BLaER1 treated with 17β-estradiol and CSF1 and Interleukin-3, amounts not matched to agents 10 nM and 100 nM (cell line): ENCODE data around the gene C2CD2.
"Not testable (repeated sequence)": the region's sequence is repeated elsewhere in the genome, so short reads cannot be mapped to it uniquely, and the experiment has no call there.

ENCODE experiments used
- H3K27ac ChIP-seq, 11 experiments: shearing (Covaris generic); formaldehyde crosslinking; 2 replicates each; pipeline ENCODE4 v1.8.1; 2022
- H3K27me3 ChIP-seq, 11 experiments: shearing (Covaris generic); formaldehyde crosslinking; 2 replicates each; pipeline ENCODE4 v1.8.1; 2022
- H3K36me3 ChIP-seq, 11 experiments: shearing (Covaris generic); formaldehyde crosslinking; 2 replicates each; pipeline ENCODE4 v1.8.1; 2022
- H3K4me1 ChIP-seq, 10 experiments: shearing (Covaris generic); formaldehyde crosslinking; 2 replicates each; pipeline ENCODE4 v1.8.1; 2022
- H3K4me2 ChIP-seq, 11 experiments: shearing (Covaris generic); formaldehyde crosslinking; 2 replicates each; pipeline ENCODE4 v1.8.1; 2022
- H3K4me3 ChIP-seq, 10 experiments: shearing (Covaris generic); formaldehyde crosslinking; 2 replicates each; pipeline ENCODE4 v1.8.1; 2022
- H3K9ac ChIP-seq, 11 experiments: shearing (Covaris generic); formaldehyde crosslinking; 2 replicates each; pipeline ENCODE4 v1.8.1; 2022
- H3K9me3 ChIP-seq, 11 experiments: shearing (Covaris generic); formaldehyde crosslinking; replicated peaks in 1 of 11; 2 replicates each; pipeline ENCODE4 v1.8.1; 2022
- H4K20me1 ChIP-seq, 11 experiments: shearing (Covaris generic); formaldehyde crosslinking; 2 replicates each; pipeline ENCODE4 v1.8.1; 2022
- Cebpa-rat ChIP-seq, 11 experiments: shearing (Covaris generic); IDR thresholded peaks; 2 replicates each; pipeline ENCODE4 v1.8.1; 2022

Gene C2CD2

DNA sequence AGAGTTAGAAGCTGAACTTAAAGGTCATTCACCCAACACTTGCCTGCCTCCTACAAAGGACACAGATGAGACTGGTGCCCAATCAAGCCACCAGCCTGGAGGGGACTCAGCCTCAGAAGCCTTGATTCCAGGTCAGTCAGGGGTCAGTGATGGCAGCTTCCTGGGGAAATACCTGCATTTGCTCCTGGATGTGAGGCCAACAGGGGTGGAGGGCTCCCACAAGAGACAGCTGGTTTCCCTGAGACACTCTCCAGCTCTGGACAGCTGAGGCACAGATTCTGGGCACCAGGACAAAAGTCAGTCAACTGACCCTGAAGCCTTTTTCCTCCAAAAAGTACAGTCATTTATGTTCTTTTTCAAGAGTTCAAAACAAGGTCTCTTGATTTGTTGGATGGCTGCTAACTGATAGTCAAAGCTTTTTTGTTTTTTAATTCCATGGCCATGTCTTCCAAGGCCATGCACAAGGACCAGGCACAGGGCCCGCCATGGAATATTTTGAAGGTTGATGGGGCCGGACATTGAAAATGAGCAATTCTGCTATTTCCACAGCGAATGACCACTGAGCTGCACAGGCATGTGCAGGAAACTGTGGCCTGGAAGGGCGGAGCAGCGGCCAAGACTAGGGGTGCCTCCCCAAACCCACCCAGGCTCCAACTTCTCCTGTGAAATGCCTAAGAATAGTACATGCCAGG is 1.8 kb downstream of the C2CD2 start:
- Histone ChIP-seq H3K9me3 (peaks cover 0 to 6% (median 0%) of the 10 kb centered on the region in 11 experiments; a peak in 2 of 22 replicates), H3K4me2 (peak overlapping the region; percentile 96 to 99 (median 99)), H3K36me3 (peaks cover 0 to 16% (median 7%) of the 10 kb centered on the region in 11 experiments; a peak in 10 of 22 replicates), H3K27ac (no peak overlapping the region), H3K4me1 (peaks cover 39 to 64% (median 59%) of the 10 kb centered on the region in 10 experiments), H3K27me3 (peaks cover 0 to 8% (median 0%) of the 10 kb centered on the region in 11 experiments; a peak in 4 of 22 replicates), H4K20me1 (peaks cover 0 to 25% (median 6%) of the 10 kb centered on the region in 11 experiments; a peak in 10 of 22 replicates), H3K9ac (peak overlapping the region in 3 of 11 experiments; percentile 84 to 90 (median 85); a peak in 1 of 22 replicates), H3K4me3 (peak overlapping the region in 8 of 10 experiments; percentile 72 to 85 (median 76); a peak in 13 of 20 replicates)
- no peak for TF ChIP-seq Cebpa-rat (IDR thresholded peaks at IDR 0.05)

DNA sequence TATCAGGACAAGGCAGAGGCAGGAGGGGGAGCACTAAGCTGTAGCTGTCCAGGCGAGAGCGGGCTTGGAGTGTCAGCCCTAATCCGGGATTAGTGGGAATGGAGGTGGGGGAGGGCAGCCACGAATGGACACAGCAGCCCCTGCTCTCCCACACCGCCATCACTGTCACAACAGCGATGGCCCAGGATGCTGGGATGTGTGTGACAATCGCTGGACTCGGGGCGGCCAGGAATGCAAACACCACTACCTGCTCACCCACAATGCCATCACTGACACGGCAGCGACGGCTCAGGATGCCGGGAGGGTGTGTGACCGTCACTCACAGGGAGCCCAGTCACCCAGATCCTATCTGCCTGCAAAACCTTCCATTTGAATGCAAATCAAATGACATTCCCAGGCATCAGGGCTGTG is 2.9 kb downstream of the C2CD2 start:
- TF ChIP-seq Cebpa-rat (IDR thresholded peaks at IDR 0.05): no peak
- Histone ChIP-seq H3K4me2 (no peak overlapping the region), H3K27me3 (peaks cover 0 to 8% (median 0%) of the 10 kb centered on the region in 11 experiments; a peak in 4 of 22 replicates), H3K27ac (no peak overlapping the region), H3K4me3 (no peak overlapping the region), H3K36me3 (peaks cover 0 to 16% (median 7%) of the 10 kb centered on the region in 11 experiments; a peak in 10 of 22 replicates), H3K4me1 (peaks cover 39 to 59% (median 54%) of the 10 kb centered on the region in 10 experiments), H3K9me3 (peaks cover 0 to 6% (median 0%) of the 10 kb centered on the region in 11 experiments; a peak in 2 of 22 replicates), H3K9ac (no peak overlapping the region), H4K20me1 (peaks cover 0 to 29% (median 6%) of the 10 kb centered on the region in 11 experiments; a peak in 10 of 22 replicates)

DNA sequence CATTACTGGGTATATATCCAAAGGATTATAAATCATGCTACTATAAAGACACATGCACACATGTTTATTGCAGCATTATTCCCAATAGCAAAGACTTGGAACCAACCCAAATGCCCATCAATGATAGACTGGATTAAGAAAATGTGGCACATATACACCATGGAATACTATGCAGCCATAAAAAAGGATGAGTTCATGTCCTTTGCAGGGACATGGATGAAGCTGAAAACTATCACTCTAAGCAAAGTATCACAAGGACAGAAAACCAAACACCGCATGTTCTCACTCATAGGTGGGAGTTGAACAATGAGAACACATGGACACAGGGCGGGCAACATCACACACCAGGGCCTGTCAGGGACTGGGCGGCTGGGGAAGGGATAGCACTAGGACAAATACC is 4.2 kb downstream of the C2CD2 start:
- Histone ChIP-seq H3K9me3 (peaks cover 0 to 15% (median 6%) of the 10 kb centered on the region in 11 experiments; a peak in 11 of 22 replicates), H4K20me1 (peaks cover 0 to 30% (median 6%) of the 10 kb centered on the region in 11 experiments; a peak in 10 of 22 replicates), H3K36me3 (peaks cover 0 to 20% (median 12%) of the 10 kb centered on the region in 11 experiments; a peak in 11 of 22 replicates), H3K4me1 (peaks cover 32 to 52% (median 47%) of the 10 kb centered on the region in 10 experiments)
- not testable (repeated sequence) for H3K9ac ChIP-seq, H3K27ac ChIP-seq, H3K4me3 ChIP-seq, H3K27me3 ChIP-seq, H3K4me2 ChIP-seq

DNA sequence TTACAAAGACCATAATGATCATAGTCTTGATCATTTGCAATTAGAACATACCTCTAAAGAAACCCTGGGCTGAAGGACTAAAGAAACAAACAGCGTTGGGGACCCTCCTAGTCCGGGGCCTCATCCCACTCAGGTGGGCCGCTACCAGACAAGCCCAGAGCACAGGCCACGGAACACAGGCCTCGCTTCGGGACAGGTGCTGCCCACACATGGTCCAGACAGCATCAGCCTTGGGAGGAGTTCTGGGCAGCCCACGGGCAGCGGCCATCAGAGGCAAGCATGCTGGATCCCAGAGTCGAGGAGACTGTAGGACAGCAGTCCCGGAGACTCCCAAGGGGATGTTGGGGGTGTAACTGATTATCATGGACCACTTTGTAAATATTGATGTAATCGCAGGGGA is 4.9 kb downstream of the C2CD2 start:
- Histone ChIP-seq H3K9ac (no peak overlapping the region), H3K4me2 (no peak overlapping the region), H3K36me3 (peaks cover 0 to 22% (median 12%) of the 10 kb centered on the region in 11 experiments; a peak in 11 of 22 replicates), H3K9me3 (peaks cover 0 to 17% (median 6%) of the 10 kb centered on the region in 11 experiments; a peak in 11 of 22 replicates), H3K27ac (no peak overlapping the region), H4K20me1 (peaks cover 0 to 30% (median 7%) of the 10 kb centered on the region in 11 experiments; a peak in 11 of 22 replicates), H3K27me3 (peaks cover 0 to 8% (median 0%) of the 10 kb centered on the region in 11 experiments; a peak in 4 of 22 replicates), H3K4me1 (peaks cover 25 to 48% (median 41%) of the 10 kb centered on the region in 10 experiments), H3K4me3 (no peak overlapping the region)
- TF ChIP-seq Cebpa-rat (IDR thresholded peaks at IDR 0.05): no peak

DNA sequence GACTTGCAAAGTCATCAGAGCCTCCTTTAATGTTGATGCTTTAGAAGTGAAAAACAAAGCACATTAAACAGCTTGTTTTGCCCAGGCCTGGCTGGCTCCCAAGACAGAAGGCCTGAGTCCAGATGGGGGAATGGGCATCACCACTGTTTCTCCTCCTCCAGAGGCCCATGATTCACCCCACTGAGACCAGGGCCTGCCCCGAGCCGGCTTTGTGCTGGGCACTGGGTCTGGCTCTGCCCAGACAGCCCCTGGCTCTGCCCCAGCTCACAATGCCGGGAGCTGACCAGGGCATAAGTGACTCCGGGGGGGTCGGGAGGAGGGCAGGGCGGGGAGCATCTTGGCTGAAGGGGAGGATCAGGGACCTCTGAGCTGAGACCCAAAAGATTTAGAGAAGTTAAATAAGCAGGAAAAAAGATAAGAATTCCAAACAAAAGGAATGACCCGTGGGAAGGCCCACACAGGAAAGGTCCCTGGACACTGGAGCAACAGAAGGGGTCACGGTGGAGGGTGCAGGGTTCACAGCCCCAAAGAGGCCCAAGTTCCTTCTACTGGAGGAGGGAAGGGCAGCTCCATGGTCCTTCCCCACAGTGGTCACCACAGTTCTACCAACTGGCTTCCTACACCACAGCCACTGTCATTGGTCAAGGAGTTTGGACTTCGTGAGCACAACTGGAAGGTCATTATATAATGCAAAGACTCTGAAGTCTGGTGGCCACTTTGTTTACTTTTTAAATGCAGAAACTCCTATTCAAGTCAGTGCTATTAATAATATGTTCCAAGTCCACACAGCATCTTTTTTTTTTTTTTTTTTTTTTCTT is 5.5 kb downstream of the C2CD2 start:
- Histone ChIP-seq H3K27me3 (peaks cover 0 to 5% (median 0%) of the 10 kb centered on the region in 11 experiments; a peak in 4 of 22 replicates), H3K9ac (no peak overlapping the region), H3K9me3 (peaks cover 0 to 17% (median 6%) of the 10 kb centered on the region in 11 experiments; a peak in 11 of 22 replicates), H4K20me1 (peaks cover 0 to 32% (median 12%) of the 10 kb centered on the region in 11 experiments; a peak in 11 of 22 replicates), H3K4me2 (peak overlapping the region in 6 of 11 experiments; percentile 13 to 64 (median 14); a peak in 8 of 22 replicates), H3K36me3 (peaks cover 0 to 22% (median 12%) of the 10 kb centered on the region in 11 experiments; a peak in 11 of 22 replicates), H3K4me1 (peaks cover 28 to 51% (median 45%) of the 10 kb centered on the region in 10 experiments), H3K27ac (no peak overlapping the region), H3K4me3 (no peak overlapping the region)
- no peak for TF ChIP-seq Cebpa-rat (IDR thresholded peaks at IDR 0.05)

DNA sequence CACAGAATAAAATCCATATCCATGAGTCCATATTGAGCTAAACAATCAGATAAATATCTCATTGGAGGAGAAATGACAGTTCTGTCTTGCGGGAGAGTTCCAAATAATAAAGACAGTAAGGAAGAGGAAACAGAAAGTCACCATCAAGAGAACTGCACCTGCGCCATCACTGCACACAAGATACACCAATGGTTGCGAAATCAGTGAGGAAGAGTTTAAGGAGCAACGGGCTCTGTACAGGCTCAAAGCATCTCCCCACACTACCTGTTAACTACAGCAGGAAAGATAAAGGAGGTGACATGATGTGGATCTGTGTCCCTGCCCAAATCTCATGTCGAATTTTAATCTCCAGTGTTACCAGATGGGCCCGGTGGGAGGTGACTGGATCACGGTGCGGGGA is 7.8 kb downstream of the C2CD2 start:
- peak in 6 of 11 experiments; percentile 28 to 76 (median 62); a peak in 9 of 22 replicates for TF ChIP-seq Cebpa-rat (IDR thresholded peaks at IDR 0.05)
- no peak overlapping the region for H3K4me3 ChIP-seq

DNA sequence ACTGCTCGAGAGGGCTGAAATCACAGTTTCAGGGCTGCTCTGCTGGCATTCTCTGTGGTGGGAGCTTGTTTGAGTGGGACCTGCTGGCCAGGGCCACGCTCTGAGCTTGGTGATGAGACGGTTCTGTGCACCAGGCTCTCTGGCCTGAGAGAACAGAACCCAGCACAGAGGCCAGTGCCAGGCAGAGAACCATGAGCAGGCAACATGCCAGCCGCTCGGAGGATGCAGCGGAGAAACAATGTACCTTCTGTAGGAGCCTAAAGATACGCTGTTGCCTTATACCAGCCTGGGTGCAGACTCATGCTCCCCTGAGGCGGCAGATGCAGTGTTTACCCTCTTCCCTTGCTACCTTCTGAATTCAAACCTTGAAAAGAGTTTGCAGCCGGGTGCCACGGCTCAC is 10.0 kb downstream of the C2CD2 start:
- Histone ChIP-seq H3K4me1 (peaks cover 14 to 36% (median 24%) of the 10 kb centered on the region in 10 experiments; a peak in 18 of 20 replicates), H4K20me1 (peaks cover 0 to 22% (median 6%) of the 10 kb centered on the region in 11 experiments; a peak in 10 of 22 replicates), H3K9ac (0 out of 22 replicates have a peak overlapping the region, but pooled peaks of 2 of the 11 experiments have one; percentile 3 to 11), H3K4me3 (no peak overlapping the region), H3K4me2 (peak overlapping the region in 3 of 11 experiments; percentile 2 to 30 (median 22); a peak in 2 of 22 replicates), H3K27ac (no peak overlapping the region), H3K9me3 (peaks cover 0 to 11% (median 4%) of the 10 kb centered on the region in 11 experiments; a peak in 11 of 22 replicates), H3K27me3 (no peaks in the 10 kb centered on the region), H3K36me3 (peaks cover 9 to 38% (median 20%) of the 10 kb centered on the region in 11 experiments; a peak in 20 of 22 replicates)
- no peak for TF ChIP-seq Cebpa-rat (IDR thresholded peaks at IDR 0.05)

More for the DNA sequence above, 7.8 kb downstream of the C2CD2 start:
- Histone ChIP-seq H3K36me3 (peaks cover 0 to 28% (median 13%) of the 10 kb centered on the region in 11 experiments; a peak in 15 of 22 replicates), H4K20me1 (peaks cover 0 to 31% (median 7%) of the 10 kb centered on the region in 11 experiments; a peak in 11 of 22 replicates), H3K27me3 (no peaks in the 10 kb centered on the region), H3K9me3 (peaks cover 0 to 17% (median 6%) of the 10 kb centered on the region in 11 experiments; a peak in 11 of 22 replicates), H3K9ac (no peak overlapping the region), H3K4me1 (peaks cover 14 to 36% (median 26%) of the 10 kb centered on the region in 10 experiments; a peak in 18 of 20 replicates), H3K27ac (no peak overlapping the region), H3K4me2 (peak overlapping the region in 7 of 11 experiments; percentile 21 to 51 (median 33); a peak in 12 of 22 replicates)

DNA sequence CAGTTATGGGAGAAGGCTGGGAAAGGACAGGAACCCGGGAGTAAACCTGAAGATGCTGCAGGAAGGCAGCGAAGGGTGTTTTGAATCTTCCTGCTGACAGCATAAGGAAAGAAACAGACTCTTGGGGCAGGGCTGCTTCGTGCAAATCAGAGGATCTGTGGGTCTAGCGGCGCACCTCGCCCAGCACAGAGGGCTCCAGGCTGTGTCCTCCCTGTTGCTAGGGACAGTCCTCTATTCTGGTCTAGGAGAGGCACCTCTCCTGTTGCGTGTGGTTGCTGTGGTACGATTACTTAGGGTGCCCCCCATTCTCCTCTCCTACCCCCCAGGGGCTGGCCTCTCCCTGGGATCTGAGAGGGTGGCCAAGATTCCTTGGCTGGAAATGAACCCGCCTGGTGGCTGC is 11.4 kb downstream of the C2CD2 start:
- peaks cover 0 to 15% (median 5%) of the 10 kb centered on the region in 11 experiments; a peak in 6 of 22 replicates for H4K20me1 ChIP-seq
- no peaks in the 10 kb centered on the region for H3K27me3 ChIP-seq
- TF ChIP-seq Cebpa-rat (IDR thresholded peaks at IDR 0.05): no peak
- H3K27ac ChIP-seq: no peak overlapping the region
- H3K9me3 ChIP-seq: peaks cover 0 to 11% (median 4%) of the 10 kb centered on the region in 11 experiments; a peak in 11 of 22 replicates
- no peak overlapping the region for H3K4me2 ChIP-seq
- H3K36me3 ChIP-seq: peaks cover 10 to 45% (median 21%) of the 10 kb centered on the region in 11 experiments; a peak in 20 of 22 replicates
- no peak overlapping the region for H3K4me3 ChIP-seq
- peaks cover 6 to 25% (median 17%) of the 10 kb centered on the region in 10 experiments; a peak in 17 of 20 replicates for H3K4me1 ChIP-seq
- no peak overlapping the region for H3K9ac ChIP-seq
